NCI-H2171 treated with DMSO at 0.1 percent for 48 hours (cell line): ENCODE measurements around the gene PNPT1.
"Not testable (repeated sequence)": the region's sequence is repeated elsewhere in the genome, so short reads cannot be mapped to it uniquely, and the experiment has no call there.

Experiments used
- DNase-seq: peaks from one replicate; lab custom pipeline; 2025; lab: John Stamatoyannopoulos, UW

PNPT1 gene

GRCh38 chr2:55693181-55694125, at the start of gene PNPT1:
TSS of gene PNPT1 (minus strand) at chr2:55693844. CDS start at chr2:55693823, 21 bp downstream.
- DNase-seq, result peak; percentile 92

- no peak for DNase-seq
Measured at GRCh38 chr2:55742996-55743395, 49.4 kb upstream of the PNPT1 start.

DNA sequence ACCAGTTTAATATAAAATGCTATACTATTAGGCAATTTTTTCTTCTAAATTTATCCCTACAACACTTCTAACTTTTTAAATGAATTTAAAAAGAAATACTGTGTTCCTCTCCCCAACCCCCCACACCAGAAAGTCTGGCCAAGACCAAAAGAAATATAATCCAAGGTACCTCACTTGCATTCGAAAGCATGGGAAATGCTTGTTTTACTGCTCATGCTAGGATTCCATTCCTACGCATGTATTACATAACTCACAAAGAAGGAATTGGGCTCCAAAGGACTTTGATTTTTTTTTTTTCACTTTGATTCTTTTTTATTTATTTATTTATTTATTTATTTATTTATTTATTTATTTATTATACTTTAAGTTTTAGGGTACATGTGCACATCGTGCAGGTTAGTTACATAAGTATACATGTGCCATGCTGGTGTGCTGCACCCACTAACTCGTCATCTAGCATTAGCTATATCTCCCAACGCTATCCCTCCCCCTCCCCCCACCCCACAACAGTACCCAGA, 42.4 kb upstream of the PNPT1 start:
- not testable (repeated sequence) for DNase-seq

GRCh38 chr2:55734726-55735125, 41.1 kb upstream of the PNPT1 start:
- no peak for DNase-seq

GRCh38 chr2:55733335-55733734, 39.7 kb upstream of the PNPT1 start:
- DNase-seq, result no peak

DNA sequence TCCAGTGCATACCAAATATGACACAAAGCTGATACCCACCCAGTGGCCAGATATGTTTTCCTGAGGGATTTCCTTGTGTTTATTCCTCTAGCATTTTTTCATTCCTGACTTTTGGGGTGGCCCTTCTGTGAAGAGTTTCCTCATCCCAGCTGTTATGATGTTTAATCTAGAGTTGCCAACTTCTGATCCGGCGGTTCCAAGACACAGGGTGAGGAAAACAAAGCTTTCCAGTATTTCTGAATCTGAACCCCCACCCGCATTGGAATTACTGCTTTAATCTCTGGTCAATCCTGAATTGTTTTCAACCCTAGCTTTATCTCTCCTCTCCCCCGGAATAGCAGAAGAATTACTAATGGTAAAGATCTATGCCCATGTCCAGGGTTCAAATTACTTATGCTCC, 39.2 kb upstream of the PNPT1 start:
- DNase-seq, result no peak

- no peak for DNase-seq
Measured at GRCh38 chr2:55729136-55729685, 35.6 kb upstream of the PNPT1 start.

GRCh38 chr2:55721596-55722215, 28.1 kb upstream of the PNPT1 start:
- DNase-seq, result no peak

DNA sequence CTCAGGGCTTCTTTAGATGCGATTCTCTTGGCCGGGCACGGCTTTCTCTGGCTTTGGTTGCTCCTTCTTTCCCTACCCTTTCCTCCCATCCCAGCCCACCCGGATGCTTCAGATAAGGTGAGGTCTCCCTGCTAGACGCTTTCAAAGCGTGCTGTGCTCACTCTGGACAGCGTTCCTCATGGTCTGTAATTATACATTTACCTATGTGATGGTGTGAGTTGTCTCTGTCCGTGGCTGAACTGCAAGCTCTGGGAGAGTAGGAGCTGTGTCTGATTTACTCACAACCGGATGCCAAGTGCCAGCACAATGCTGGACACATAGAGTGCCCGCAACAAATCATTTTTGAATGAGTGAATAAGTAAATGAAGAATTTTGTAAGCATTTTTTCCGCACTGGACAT, 26.8 kb upstream of the PNPT1 start:
- no peak for DNase-seq

- no peak for DNase-seq
Measured at GRCh38 chr2:55719852-55720251, 26.2 kb upstream of the PNPT1 start.

- DNase-seq, result peak; percentile 58
Measured at GRCh38 chr2:55718165-55719008, 24.7 kb upstream of the PNPT1 start.

DNA sequence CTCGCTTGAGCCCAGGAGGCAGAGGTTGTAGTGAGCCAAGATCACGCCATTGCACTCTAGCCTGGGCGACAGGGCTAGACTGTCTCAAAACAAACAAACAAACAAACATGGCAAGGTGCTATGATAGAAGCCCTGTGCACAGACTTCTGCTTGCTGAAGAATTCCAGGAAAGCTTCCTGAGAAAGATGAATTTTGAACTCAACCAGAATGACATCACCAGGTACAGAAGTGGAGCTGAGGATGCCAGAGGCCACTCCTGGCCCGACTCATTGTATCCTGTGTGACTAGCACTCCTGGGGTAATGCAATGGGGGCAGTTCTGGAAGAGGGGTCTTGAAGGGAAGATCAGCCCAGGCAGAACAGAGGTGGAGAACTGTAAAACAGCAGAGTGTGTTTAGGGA, 22.0 kb upstream of the PNPT1 start:
- DNase-seq, result no peak

- DNase-seq, result not testable (repeated sequence)
Measured at GRCh38 chr2:55715178-55715577, 21.5 kb upstream of the PNPT1 start.

- no peak for DNase-seq
Measured at GRCh38 chr2:55712477-55713060, 18.9 kb upstream of the PNPT1 start.

GRCh38 chr2:55710025-55710424, 16.4 kb upstream of the PNPT1 start:
- DNase-seq, result no peak

DNA sequence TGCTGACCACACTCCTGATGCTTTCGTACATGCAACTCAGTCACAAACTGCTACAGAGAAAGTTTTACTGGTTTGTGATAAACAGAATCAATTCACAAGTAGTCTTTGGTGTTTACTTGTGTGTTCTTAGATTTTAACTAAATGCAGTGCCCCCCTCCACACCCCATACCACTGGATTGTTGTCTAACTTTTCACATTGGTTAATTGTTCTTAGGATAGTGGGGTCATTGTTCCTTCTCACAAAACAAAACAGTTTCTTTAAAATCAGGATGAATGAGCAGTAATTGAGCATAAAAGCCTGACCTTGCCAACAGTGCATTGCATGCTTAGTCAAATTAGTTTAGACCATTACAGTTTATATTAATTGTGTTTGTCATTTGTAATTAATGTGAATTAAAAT, 14.1 kb upstream of the PNPT1 start:
- DNase-seq, result no peak

- DNase-seq, result not testable (repeated sequence)
Measured at GRCh38 chr2:55706258-55706657, 12.6 kb upstream of the PNPT1 start.

GRCh38 chr2:55705027-55705653, 11.5 kb upstream of the PNPT1 start:
- DNase-seq, result no peak

GRCh38 chr2:55703350-55703749, 9.7 kb upstream of the PNPT1 start:
- DNase-seq, result no peak

DNA sequence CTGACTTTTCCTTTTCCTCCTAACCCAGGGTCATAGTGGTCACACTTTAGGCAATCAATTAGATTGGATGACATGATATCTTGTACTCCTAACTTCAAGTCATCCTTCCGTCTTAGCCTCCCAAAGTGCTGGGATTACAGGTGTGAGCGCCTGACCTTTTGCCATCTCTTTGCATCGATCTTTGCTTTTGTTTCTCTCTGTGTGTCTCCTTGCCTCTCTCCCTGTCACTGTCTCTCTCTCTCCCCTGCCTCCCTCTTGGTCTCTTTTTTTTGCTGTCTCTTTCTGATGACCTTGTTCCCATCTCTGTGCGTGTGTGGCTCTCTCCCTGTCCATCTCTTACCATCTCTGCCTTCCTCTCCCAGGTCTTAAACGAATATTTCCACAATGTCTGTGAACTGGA, 904 bp downstream of the PNPT1 start:
- DNase-seq, result not testable (repeated sequence)

- no peak for DNase-seq
Measured at GRCh38 chr2:55672630-55673029, 21.0 kb downstream of the PNPT1 start.
